CD4-positive, CD25-positive, alpha-beta regulatory T cell (primary cell): ENCODE results near the gene KDM4B. TPM values are rescaled to one million over a fixed set of nuclear protein-coding genes. Genes with fewer than 3 reads are reported as not detected.

ENCODE experiments used
- ATAC-seq, 2 donors: fragments of 150-1000 bp; cut with Tn5 transposase; one replicate each; pipeline ENCODE4 v1.10.0; 2021; ENCODE audit warnings: low read depth in 2 of 2, moderate number of reproducible peaks in 2 of 2, moderate library complexity in 1 of 2
- DNase-seq, 3 donors: peaks; one replicate each; pipeline versions ENCODE4 v3.0.0 to v3.0.0-alpha.2; 2012 to 2022; ENCODE audit warnings: mixed read lengths in 1 of 3
- H3K27ac ChIP-seq: one replicate; pipeline ENCODE4 v1.7.0; 2013; ENCODE audit warnings: mild to moderate bottlenecking, low read length; ENCODE audit not compliant: insufficient read depth, poor library complexity, severe bottlenecking
- H3K27me3 ChIP-seq: one replicate; pipeline ENCODE4 v1.7.0; 2013; ENCODE audit warnings: low read length; ENCODE audit not compliant: control insufficient read depth, insufficient read depth
- H3K36me3 ChIP-seq: one replicate; pipeline ENCODE4 v1.7.0; 2013; ENCODE audit warnings: mild to moderate bottlenecking, low read length, moderate library complexity; ENCODE audit not compliant: control insufficient read depth, insufficient read depth
- H3K4me1 ChIP-seq: 2 replicates; pipeline ENCODE4 v1.7.0; 2013; ENCODE audit warnings: mild to moderate bottlenecking, low read length; ENCODE audit not compliant: insufficient read depth, control insufficient read depth, poor library complexity, severe bottlenecking
- H3K4me3 ChIP-seq: one replicate; pipeline ENCODE4 v1.7.0; 2013; ENCODE audit warnings: low read depth, mild to moderate bottlenecking, low read length, moderate library complexity
- H3K9me3 ChIP-seq, 2 experiments: 1 replicate in 1 of 2; 2 replicates in 1 of 2; pipeline ENCODE4 v1.7.0; 2013; ENCODE audit warnings: low read length in 2 of 2, mild to moderate bottlenecking in 1 of 2, moderate library complexity in 1 of 2; ENCODE audit not compliant: control insufficient read depth in 2 of 2
- H3K27ac Mint-ChIP-seq, 3 donors: one replicate each; pipeline ENCODE4 v1.8.0; 2020 to 2022; ENCODE audit warnings: mild to moderate bottlenecking in 3 of 3, mixed read lengths in 3 of 3, moderate library complexity in 2 of 3
- H3K27me3 Mint-ChIP-seq: one replicate; pipeline ENCODE4 v1.8.0; 2022; ENCODE audit warnings: mild to moderate bottlenecking, mixed read lengths
- H3K36me3 Mint-ChIP-seq: one replicate; pipeline ENCODE4 v1.8.0; 2020; ENCODE audit warnings: mixed read lengths
- H3K4me1 Mint-ChIP-seq, 4 donors: one replicate each; pipeline ENCODE4 v1.8.0; 2020 to 2022; ENCODE audit warnings: mixed read lengths in 4 of 4, mild to moderate bottlenecking in 1 of 4
- H3K4me3 Mint-ChIP-seq, 4 donors: one replicate each; pipeline ENCODE4 v1.8.0; 2020 to 2022; ENCODE audit warnings: mild to moderate bottlenecking in 4 of 4, mixed read lengths in 4 of 4, moderate library complexity in 3 of 4
- H3K9me3 Mint-ChIP-seq, 7 donors: one replicate each; pipeline ENCODE4 v1.8.0; 2020 to 2022; ENCODE audit warnings: mixed read lengths in 7 of 7, mild to moderate bottlenecking in 3 of 7, moderate library complexity in 2 of 7
- polyA plus RNA-seq, 4 donors: library from polyadenylated mRNA; unstranded; fragments of 300-500 nt; fragmentation: Illumina TruSeq; gene quantifications; one replicate each; pipeline ENCODE4 v1.2.3, GENCODE V29; 2021
- total RNA-seq: library from RNA; stranded (reverse); gene quantifications from one replicate; pipeline ENCODE4 v1.2.3, GENCODE V29; 2022

The KDM4B gene
- total and polyA plus RNA-seq, 5 donors from 2014 or later: 6.3 to 70.0 (median 8.6) TPM

DNA sequence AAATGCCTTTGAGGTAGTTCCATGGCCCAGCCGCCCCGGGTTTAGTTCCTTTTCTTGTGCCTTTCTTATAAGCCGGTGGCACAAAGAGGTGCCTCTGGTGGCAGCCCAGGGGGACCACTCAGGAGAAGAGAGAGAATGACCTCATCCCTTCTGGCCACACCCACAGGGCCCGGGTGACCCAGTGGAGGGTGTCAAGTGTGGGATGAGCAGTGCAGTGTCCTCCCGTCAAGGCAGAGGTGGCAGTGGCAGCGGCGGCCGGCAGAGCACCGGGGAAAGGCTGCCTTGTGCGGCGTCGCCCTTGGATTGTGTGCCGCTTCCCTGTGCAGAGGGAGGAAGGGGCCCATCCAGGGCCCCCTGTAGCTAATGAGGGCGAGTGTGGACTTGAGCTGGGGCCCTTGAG lies 47.9 kb downstream of the KDM4B start:
- Mint-ChIP-seq H3K27ac (no peak overlapping the region), H3K4me1 (peaks cover 0 to 7% (median under 1%) of the 10 kb centered on the region in 4 donors), H3K27me3 (no peaks in the 10 kb centered on the region), H3K9me3 (peaks cover 0 to 1% (median 0%) of the 10 kb centered on the region in 7 donors), H3K4me3 (no peak overlapping the region), H3K36me3 (peaks cover 3% of the 10 kb centered on the region)
- no peaks in the 10 kb centered on the region for H3K27me3 ChIP-seq
- H3K9me3 ChIP-seq: no peaks in the 10 kb centered on the region
- no peak for ATAC-seq
- no peaks in the 10 kb centered on the region for H3K4me1 ChIP-seq
- no peak overlapping the region for H3K27ac ChIP-seq
- H3K36me3 ChIP-seq: peaks cover 17% of the 10 kb centered on the region
- no peak overlapping the region for H3K4me3 ChIP-seq
- no peak for DNase-seq

DNA sequence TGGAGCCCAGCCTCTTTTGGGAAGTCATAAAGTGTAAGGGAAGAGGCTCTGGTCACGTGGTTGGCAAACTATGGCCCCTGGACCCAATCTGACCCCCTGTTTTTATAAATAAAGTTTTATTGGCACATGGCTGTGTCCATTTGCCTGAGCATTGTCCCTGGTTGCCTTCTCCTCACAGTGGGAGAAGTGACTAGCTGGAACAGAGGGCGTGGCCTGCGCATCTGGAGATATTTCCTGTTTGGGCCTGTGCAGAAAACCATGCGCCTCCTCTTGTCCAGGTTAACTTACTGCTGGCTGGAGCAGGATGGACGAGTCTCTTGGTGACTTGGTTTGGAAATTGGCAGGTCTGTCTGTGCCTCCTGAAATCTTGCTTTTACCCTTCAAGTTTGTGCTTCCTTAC lies 48.3 kb downstream of the KDM4B start:
- Histone ChIP-seq H3K27me3 (no peaks in the 10 kb centered on the region), H3K27ac (no peak overlapping the region), H3K9me3 (no peaks in the 10 kb centered on the region), H3K36me3 (peaks cover 17% of the 10 kb centered on the region), H3K4me3 (no peak overlapping the region), H3K4me1 (no peaks in the 10 kb centered on the region)
- no peaks in the 10 kb centered on the region for H3K27me3 Mint-ChIP-seq
- H3K4me3 Mint-ChIP-seq: no peak overlapping the region
- ATAC-seq (no peak), DNase-seq (no peak)
- H3K36me3 Mint-ChIP-seq: peaks cover 3% of the 10 kb centered on the region
- peaks cover 0 to 7% (median under 1%) of the 10 kb centered on the region in 4 donors for H3K4me1 Mint-ChIP-seq
- peaks cover 0 to 1% (median 0%) of the 10 kb centered on the region in 7 donors for H3K9me3 Mint-ChIP-seq
- H3K27ac Mint-ChIP-seq: no peak overlapping the region

DNA sequence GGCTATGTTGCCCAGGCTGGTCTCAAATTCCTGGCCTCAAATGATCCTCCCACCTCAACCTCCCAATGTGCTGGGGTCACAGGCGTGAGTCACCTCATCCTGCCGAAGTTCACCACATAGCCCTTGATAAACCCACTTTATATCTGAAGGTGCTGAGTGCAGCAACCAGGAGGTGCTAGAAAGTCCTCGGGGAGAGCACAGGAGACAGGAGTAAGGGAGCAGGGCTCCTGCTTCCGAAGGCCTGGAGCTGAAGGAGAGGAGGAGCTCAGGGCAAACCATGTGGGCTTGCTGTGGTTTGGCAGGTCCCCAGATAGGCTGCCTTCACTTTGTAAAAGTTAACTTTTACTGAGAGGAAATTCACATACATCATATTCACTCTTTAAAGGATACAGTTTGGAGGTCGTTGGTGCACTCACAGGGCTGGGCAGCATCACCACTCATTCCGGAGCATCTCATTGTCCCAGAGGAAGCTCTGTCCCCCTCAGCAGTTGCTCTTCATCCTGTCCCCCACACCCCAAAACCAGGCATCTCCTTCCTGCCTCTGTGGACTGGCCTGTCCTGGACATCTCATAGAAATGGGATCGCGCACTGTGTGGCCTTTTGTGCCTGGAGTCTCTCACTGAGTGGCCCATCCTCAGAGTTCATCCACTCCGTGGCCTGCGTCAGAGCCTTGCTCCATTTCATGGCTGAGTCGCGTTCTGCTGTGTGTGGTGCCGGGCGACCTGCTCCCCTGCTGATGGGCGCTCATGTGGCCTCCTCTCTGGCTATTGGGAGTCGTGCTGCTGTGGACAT lies 49.5 kb downstream of the KDM4B start:
- H3K4me1 ChIP-seq: no peaks in the 10 kb centered on the region
- H3K27me3 ChIP-seq: no peaks in the 10 kb centered on the region
- peaks cover 0 to 7% (median 2%) of the 10 kb centered on the region in 4 donors for H3K4me1 Mint-ChIP-seq
- peaks cover 3% of the 10 kb centered on the region for H3K36me3 Mint-ChIP-seq
- no peak overlapping the region for H3K4me3 ChIP-seq
- peaks cover 0 to 1% (median 0%) of the 10 kb centered on the region in 7 donors for H3K9me3 Mint-ChIP-seq
- no peak overlapping the region for H3K27ac Mint-ChIP-seq
- no peak for ATAC-seq
- peaks cover 17% of the 10 kb centered on the region for H3K36me3 ChIP-seq
- no peaks in the 10 kb centered on the region for H3K27me3 Mint-ChIP-seq
- H3K9me3 ChIP-seq: no peaks in the 10 kb centered on the region
- DNase-seq: no peak
- no peak overlapping the region for H3K4me3 Mint-ChIP-seq
- no peak overlapping the region for H3K27ac ChIP-seq

DNA sequence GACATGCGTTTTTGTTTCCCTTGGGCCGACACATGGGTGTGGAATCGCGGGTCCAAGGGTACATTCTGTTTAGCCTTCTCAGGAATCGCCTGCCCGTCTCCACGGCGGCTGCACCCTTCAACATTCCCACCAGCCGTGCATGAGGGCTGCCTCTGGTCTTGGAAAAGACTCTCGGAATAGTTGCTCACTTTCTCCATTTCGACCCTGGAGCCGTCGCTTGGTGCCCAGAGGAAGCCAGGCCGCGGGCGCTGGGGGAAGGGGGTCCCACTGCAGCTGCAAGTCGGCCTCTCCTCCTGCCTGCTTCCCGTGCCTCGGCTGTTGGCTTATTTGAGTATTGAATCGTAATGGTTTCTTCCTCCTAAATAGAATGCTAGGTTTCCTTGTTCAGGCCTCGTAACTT lies 51.5 kb downstream of the KDM4B start:
- Histone ChIP-seq H3K27me3 (no peaks in the 10 kb centered on the region), H3K4me1 (no peaks in the 10 kb centered on the region), H3K27ac (no peak overlapping the region), H3K36me3 (peaks cover 17% of the 10 kb centered on the region), H3K9me3 (no peaks in the 10 kb centered on the region), H3K4me3 (no peak overlapping the region)
- no peak for ATAC-seq
- no peak overlapping the region for H3K4me3 Mint-ChIP-seq
- H3K4me1 Mint-ChIP-seq: peaks cover 0 to 7% (median 2%) of the 10 kb centered on the region in 4 donors
- H3K27me3 Mint-ChIP-seq: no peaks in the 10 kb centered on the region
- H3K9me3 Mint-ChIP-seq: peaks cover 0 to 1% (median 0%) of the 10 kb centered on the region in 7 donors
- no peak overlapping the region for H3K27ac Mint-ChIP-seq
- DNase-seq: no peak
- peaks cover 3% of the 10 kb centered on the region for H3K36me3 Mint-ChIP-seq

DNA sequence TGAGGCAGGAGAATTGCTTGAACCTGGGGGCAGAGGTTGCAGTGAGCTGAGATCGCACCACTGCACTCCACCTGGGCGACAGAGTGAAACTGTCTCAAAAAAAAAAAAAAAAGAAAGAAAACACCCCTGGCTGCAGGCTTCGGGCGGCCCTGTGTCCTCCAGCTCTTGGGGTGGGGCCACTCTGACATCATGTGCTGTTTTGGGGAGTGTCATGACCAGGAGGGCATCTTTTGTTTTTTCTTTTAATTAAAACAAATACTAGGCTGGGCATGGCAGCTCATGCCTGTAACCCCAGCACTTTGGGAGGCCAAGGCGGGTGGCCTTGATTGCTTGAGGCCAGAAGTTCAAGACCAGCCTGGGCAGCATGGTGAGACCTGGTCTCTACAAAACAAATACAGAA lies 52.1 kb downstream of the KDM4B start:
- no peak overlapping the region for H3K27ac Mint-ChIP-seq
- peaks cover 3% of the 10 kb centered on the region for H3K36me3 Mint-ChIP-seq
- H3K36me3 ChIP-seq: peaks cover 16% of the 10 kb centered on the region
- ATAC-seq (no peak), DNase-seq (no peak)
- H3K4me1 ChIP-seq: no peaks in the 10 kb centered on the region
- peaks cover 0 to 9% (median 2%) of the 10 kb centered on the region in 4 donors for H3K4me1 Mint-ChIP-seq
- no peak overlapping the region for H3K4me3 ChIP-seq
- H3K27me3 Mint-ChIP-seq: no peaks in the 10 kb centered on the region
- H3K9me3 Mint-ChIP-seq: peaks cover 0 to 1% (median 0%) of the 10 kb centered on the region in 7 donors
- H3K27me3 ChIP-seq: no peaks in the 10 kb centered on the region
- no peaks in the 10 kb centered on the region for H3K9me3 ChIP-seq
- H3K4me3 Mint-ChIP-seq: no peak overlapping the region
- no peak overlapping the region for H3K27ac ChIP-seq

DNA sequence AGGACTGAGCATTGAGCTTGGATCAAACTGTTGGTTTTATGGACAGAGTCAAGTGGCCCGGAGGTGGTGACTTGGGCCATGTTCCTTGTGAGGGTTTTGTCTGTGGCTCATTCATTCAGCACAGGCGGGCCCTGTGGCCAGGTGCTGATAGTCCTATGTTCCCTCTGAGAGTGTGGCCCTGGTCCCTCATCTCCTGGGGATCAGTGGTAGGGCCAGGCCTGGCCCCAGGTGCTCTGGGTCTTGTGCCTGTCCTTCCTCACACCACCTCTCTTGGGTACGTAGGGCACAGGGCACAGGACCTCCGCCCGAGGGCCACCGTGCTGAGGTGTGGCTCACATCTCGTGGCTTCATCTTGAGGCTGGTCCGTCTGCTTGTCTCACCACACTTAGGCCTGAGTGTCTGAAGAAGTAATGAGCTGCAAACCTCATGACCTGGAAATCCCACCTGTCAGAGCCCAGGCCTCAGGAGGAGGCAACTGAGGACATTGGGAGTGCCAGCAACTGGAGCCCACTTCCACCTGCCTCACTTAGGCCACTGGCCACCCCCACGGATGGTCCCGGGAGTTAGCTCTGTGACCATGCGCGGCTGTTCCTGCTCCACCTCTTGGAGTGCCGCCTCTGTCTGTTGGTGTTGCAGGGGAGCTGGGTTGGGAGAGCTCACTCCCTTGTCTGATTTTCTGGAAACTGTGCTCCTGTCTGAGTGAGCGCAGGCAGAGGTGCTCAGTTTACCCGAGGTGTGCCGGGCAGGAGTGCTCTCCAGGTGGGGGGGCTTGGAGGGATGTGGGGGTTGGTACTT lies 53.4 kb downstream of the KDM4B start:
- H3K4me1 ChIP-seq: no peaks in the 10 kb centered on the region
- Mint-ChIP-seq H3K9me3 (no peaks in the 10 kb centered on the region), H3K27ac (peak overlapping the region in 1 of 3 donors; percentile 32), H3K4me1 (peaks cover 0 to 9% (median 2%) of the 10 kb centered on the region in 4 donors), H3K27me3 (no peaks in the 10 kb centered on the region), H3K4me3 (no peak overlapping the region), H3K36me3 (peaks cover 3% of the 10 kb centered on the region)
- no peak for DNase-seq
- no peak overlapping the region for H3K4me3 ChIP-seq
- no peaks in the 10 kb centered on the region for H3K27me3 ChIP-seq
- no peak overlapping the region for H3K27ac ChIP-seq
- ATAC-seq: no peak
- H3K36me3 ChIP-seq: peaks cover 9% of the 10 kb centered on the region
- no peaks in the 10 kb centered on the region for H3K9me3 ChIP-seq

DNA sequence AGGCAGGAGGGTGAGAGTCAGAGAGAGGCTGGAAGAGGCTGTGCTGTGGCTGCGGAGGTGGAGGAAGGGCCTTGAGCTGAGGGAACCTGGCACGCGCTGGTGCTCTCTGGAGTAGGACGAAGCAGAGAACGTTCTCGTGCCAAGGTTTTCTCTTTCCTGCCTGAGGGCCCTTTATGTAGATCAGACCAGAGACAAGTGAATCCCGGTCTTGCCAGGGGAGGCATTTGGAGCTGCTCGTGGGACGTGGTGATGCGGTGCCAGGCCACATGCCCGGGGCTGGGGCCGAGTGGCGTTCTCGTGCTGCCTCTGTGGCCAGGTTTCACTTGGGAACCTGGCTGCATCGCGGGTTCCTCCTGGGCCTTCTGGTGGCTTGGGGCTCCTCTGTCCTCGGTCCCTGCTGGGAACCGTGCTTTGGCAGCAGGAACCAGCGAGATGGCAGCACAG lies 54.2 kb downstream of the KDM4B start:
- Mint-ChIP-seq H3K27me3 (no peaks in the 10 kb centered on the region), H3K27ac (peak overlapping the region in 1 of 3 donors; percentile 32), H3K9me3 (no peaks in the 10 kb centered on the region), H3K4me1 (peaks cover 0 to 8% (median 1%) of the 10 kb centered on the region in 4 donors), H3K4me3 (no peak overlapping the region), H3K36me3 (peaks cover 3% of the 10 kb centered on the region)
- no peaks in the 10 kb centered on the region for H3K9me3 ChIP-seq
- ATAC-seq (no peak), DNase-seq (no peak)
- no peak overlapping the region for H3K4me3 ChIP-seq
- H3K27me3 ChIP-seq: no peaks in the 10 kb centered on the region
- no peak overlapping the region for H3K27ac ChIP-seq
- H3K4me1 ChIP-seq: no peaks in the 10 kb centered on the region
- H3K36me3 ChIP-seq: peaks cover 6% of the 10 kb centered on the region
